GM12878 (cell line): ENCODE results near the gene IRX4. TPM values are rescaled to one million over a fixed set of nuclear protein-coding genes. Genes with fewer than 3 reads are reported as not detected.

Experiments used
- ATAC-seq: fragments of 200-7000 bp; cut with Tn5 transposase; 3 replicates; pipeline ENCODE4 v1.9.1; 2020; ENCODE audit warnings: mild to moderate bottlenecking, moderate library complexity
- BruUV-seq: library from RNA; stranded (reverse); fragments of 400-500 nt; replicated peaks from 2 replicates; lab custom pipeline; 2021; lab: Mats Ljungman, UMichigan
- CTCF ChIA-PET: fragments of 300-600 bp; sonication (Branson Sonifier 250); formaldehyde crosslinking; extraction: SDS; loops from one replicate; lab custom pipeline; 2021; ENCODE audit warnings: inconsistent platforms; lab: Yijun Ruan, JAX
- POLR2A ChIA-PET: fragments of 350-600 bp; formaldehyde crosslinking; extraction: SDS; loops from one replicate; lab custom pipeline; 2021; ENCODE audit warnings: inconsistent platforms; lab: Charles Lee
- RAD21 ChIA-PET: fragments of 300-600 bp; sonication (Branson Sonifier 250); formaldehyde crosslinking; loops from one replicate; lab custom pipeline; 2023; ENCODE audit warnings: antibody characterized with exemption; ENCODE audit not compliant: unreplicated experiment; lab: Charles Lee
- SMC1A ChIA-PET: fragments of 300-600 bp; sonication (Branson Sonifier 250); formaldehyde crosslinking; loops from one replicate; lab custom pipeline; 2023; ENCODE audit not compliant: unreplicated experiment, uncharacterized antibody; lab: Charles Lee
- DNase-seq: peaks from one replicate; pipeline ENCODE4 v3.0.0-alpha.2; 2011; ENCODE audit warnings: low read depth, low spot score
- FAIRE-seq: peaks from 3 replicates; lab custom pipeline; 2011; peaks lifted over from hg19 to GRCh38; lab: Jason Lieb, UNC
- H2AFZ ChIP-seq: 2 replicates; pipeline ENCODE4 v1.6.0; 2011; ENCODE audit warnings: low read depth, low read length, control low read depth; ENCODE audit not compliant: control insufficient read depth
- H3K27ac ChIP-seq: 2 replicates; pipeline ENCODE4 v1.5.1; 2011; ENCODE audit warnings: control low read depth; ENCODE audit not compliant: control insufficient read depth, insufficient read depth
- H3K27me3 ChIP-seq, 2 experiments: replicated peaks in 1 of 2; 2 replicates each; pipeline versions ENCODE4 v1.6.0 to v1.6.1; 2011; ENCODE audit warnings: low read length in 1 of 2; ENCODE audit not compliant: control insufficient read depth in 2 of 2, insufficient read depth in 2 of 2
- H3K36me3 ChIP-seq, 2 experiments: 2 replicates each; pipeline ENCODE4 v1.5.1; 2011; ENCODE audit warnings: low read length in 1 of 2; ENCODE audit not compliant: control insufficient read depth in 2 of 2, insufficient read depth in 2 of 2
- H3K4me1 ChIP-seq: 2 replicates; pipeline ENCODE4 v1.6.1; 2011; ENCODE audit warnings: mild to moderate bottlenecking, low read length, moderate library complexity, mixed read lengths; ENCODE audit not compliant: control insufficient read depth, insufficient read depth
- H3K4me2 ChIP-seq: 2 replicates; pipeline ENCODE4 v1.6.0; 2011; ENCODE audit warnings: control low read depth; ENCODE audit not compliant: control insufficient read depth, insufficient read depth
- H3K4me3 ChIP-seq: fragments of 200-600 bp; sonication (generic); 2 replicates; pipeline ENCODE4 v1.5.1; 2016
- H3K79me2 ChIP-seq: 2 replicates; pipeline ENCODE4 v1.6.0; 2011; ENCODE audit warnings: low read length; ENCODE audit not compliant: control insufficient read depth, insufficient read depth
- H3K9ac ChIP-seq: 2 replicates; pipeline ENCODE4 v1.8.0; 2011; ENCODE audit warnings: low read length, control low read depth, mixed read lengths; ENCODE audit not compliant: control insufficient read depth, insufficient read depth
- H3K9me3 ChIP-seq: replicated peaks from 3 replicates; pipeline ENCODE4 v1.5.1; 2011; ENCODE audit warnings: mild to moderate bottlenecking, low read length; ENCODE audit not compliant: control insufficient read depth, insufficient read depth
- H4K20me1 ChIP-seq: 2 replicates; pipeline ENCODE4 v1.6.0; 2011; ENCODE audit not compliant: control insufficient read depth, insufficient read depth
- BMI1 ChIP-seq: fragments of 450-650 bp; IDR thresholded peaks from 2 replicates; pipeline ENCODE4 v1.6.1; 2016; ENCODE audit warnings: mild to moderate bottlenecking, moderate library complexity, borderline replicate concordance
- CBX3 ChIP-seq: fragments of 200-600 bp; sonication (generic); IDR thresholded peaks from 2 replicates; pipeline ENCODE4 v1.6.1; 2016; ENCODE audit warnings: low read depth, borderline replicate concordance
- CREM ChIP-seq: IDR thresholded peaks from 2 replicates; pipeline ENCODE4 v1.6.1; 2014; ENCODE audit warnings: antibody characterized with exemption, low read depth
- CUX1 ChIP-seq: IDR thresholded peaks from 2 replicates; pipeline ENCODE4 v1.6.1; 2012; ENCODE audit warnings: improper control_type of control experiment, low read depth, low read length; ENCODE audit not compliant: insufficient replicate concordance
- MAX ChIP-seq: IDR thresholded peaks from 2 replicates; pipeline ENCODE4 v1.6.1; 2012; ENCODE audit warnings: low read depth, low read length, improper control_type of control experiment
- NR2F1 ChIP-seq: fragments of 450-650 bp; conservative IDR thresholded peaks from 2 replicates; pipeline ENCODE4 v1.6.1; 2017; ENCODE audit warnings: mild to moderate bottlenecking
- RAD21 ChIP-seq: IDR thresholded peaks from 2 replicates; pipeline ENCODE4 v1.6.1; 2011; ENCODE audit warnings: mild to moderate bottlenecking, low read depth, low read length, moderate library complexity; ENCODE audit not compliant: insufficient read depth
- RB1 ChIP-seq: fragments of 450-650 bp; formaldehyde crosslinking; IDR thresholded peaks from 2 replicates; pipeline ENCODE4 v1.6.1; 2017; ENCODE audit warnings: mild to moderate bottlenecking, borderline replicate concordance
- RFX5 ChIP-seq: IDR thresholded peaks from 2 replicates; pipeline ENCODE4 v1.6.1; 2011; ENCODE audit warnings: low read depth, low read length, improper control_type of control experiment
- SIX5 ChIP-seq: IDR thresholded peaks from 2 replicates; pipeline ENCODE4 v1.6.1; 2011; ENCODE audit warnings: mild to moderate bottlenecking, low read depth, low read length, moderate library complexity; ENCODE audit not compliant: severe bottlenecking
- SRF ChIP-seq, 2 experiments: IDR thresholded peaks; 2 replicates each; pipeline ENCODE4 v1.6.1; 2011; ENCODE audit warnings: low read depth in 2 of 2, low read length in 2 of 2, mild to moderate bottlenecking in 1 of 2, moderate library complexity in 1 of 2
- STAT1 ChIP-seq: fragments of 450-650 bp; conservative IDR thresholded peaks from 2 replicates; pipeline ENCODE4 v1.6.1; 2014; ENCODE audit warnings: antibody characterized with exemption, mild to moderate bottlenecking
- ZZZ3 ChIP-seq: IDR thresholded peaks from 2 replicates; pipeline ENCODE4 v1.6.1; 2011; ENCODE audit warnings: low read depth; ENCODE audit not compliant: control insufficient read depth, insufficient read length
- WGBS: methylation state at CpG from one replicate; pipeline ENCODE4 v1.1.6; 2016; ENCODE audit warnings: low lambda C conversion rate; ENCODE audit not compliant: insufficient replicate concordance, insufficient coverage; ENCODE audit errors: missing lambda C conversion rate; 5-methylcytosine and 5-hydroxymethylcytosine counted together
- in situ Hi-C: fragments of 300-500 bp; cut with MboI; formaldehyde crosslinking; loops from 9 replicates; pipeline ENCODE4 v1.14.3; 2018; ENCODE audit warnings: mixed read lengths
- intact Hi-C: fragments of 100-400 bp; cut with micrococcal nuclease; formaldehyde crosslinking; loops from one replicate; pipeline ENCODE4 v1.14.2; 2022; ENCODE audit not compliant: unreplicated experiment
- polyA plus RNA-seq, 11 experiments: library from polyadenylated mRNA; depleted of rRNA in 4 of 11; unstranded in 6 of 11; stranded (reverse) in 5 of 11; fragments of >200 nt; fragmentation: Nextera tagmentation in 4 of 11; fragmentation: Illumina TruSeq in 1 of 11; extraction: Ambion mirVana in 4 of 11; extraction: Trizol in 1 of 11; gene quantifications; 1 replicate in 1 of 11; 2 replicates in 10 of 11; pipeline versions ENCODE4 v1.2.1 to v1.2.3, GENCODE V29; 2011 to 2016; ENCODE audit warnings: inconsistent platforms in 2 of 11, missing spikeins in 2 of 11, low read depth in 1 of 11
- total RNA-seq, 4 experiments: library from RNA; depleted of rRNA in 3 of 4; stranded (reverse); fragments of >200 nt in 3 of 4; fragmentation: Illumina TruSeq in 1 of 4; extraction: Trizol in 1 of 4; gene quantifications; 2 replicates each; pipeline versions ENCODE4 v1.2.1 to v1.2.3, GENCODE V29; 2013 to 2021

IRX4 gene
- total and polyA plus RNA-seq, 10 of the 15 experiments (the other 5 are each of a cell fraction or from before 2014, with no cell fraction given), result not detected

- TF ChIP-seq RB1 (no peak), ZZZ3 (no peak), SRF (IDR thresholded peaks at IDR 0.05; ENCODE audit: low read depth in 2 of 2, low read length in 2 of 2) (no peak), CREM (no peak), SIX5 (no peak), NR2F1 (no peak), CBX3 (no peak), MAX (no peak), CUX1 (no peak), RAD21 (no peak), BMI1 (no peak), RFX5 (no peak), STAT1 (no peak)
- TF ChIP-seq, all 136 proteins: peak for 0
- H3K36me3 ChIP-seq, result no peaks in the 10 kb centered on the region
- FAIRE-seq (no peak), ATAC-seq (no peak), DNase-seq (no peak)
- no peaks in the 10 kb centered on the region for H3K79me2 ChIP-seq
- ChIA-PET CTCF (no interaction called here), SMC1A (no interaction called here), RAD21 (no interaction called here), POLR2A (no interaction called here)
- H3K27ac ChIP-seq, result no peak overlapping the region
- no peaks in the 10 kb centered on the region for H3K4me1 ChIP-seq
- no peak overlapping the region for H2AFZ ChIP-seq
- in situ Hi-C loops (no loop called here), intact Hi-C loops (no loop called here)
- H4K20me1 ChIP-seq, result no peaks in the 10 kb centered on the region
- no peaks in the 10 kb centered on the region; the same call in 2 of the 3 replicates for H3K9me3 ChIP-seq
- no peak overlapping the region for H3K4me2 ChIP-seq
- H3K4me3 ChIP-seq, result no peak overlapping the region
- no TSS peak for BruUV-seq
- WGBS, result 34% methylated on average over 19 of the region's 19 CpGs
- H3K9ac ChIP-seq, result no peak overlapping the region
- peaks cover 6 to 20% of the 10 kb centered on the region in 2 experiments; a peak in 3 of 4 replicates for H3K27me3 ChIP-seq
Observed at GRCh38 chr5:1880377-1881025, 2.2 kb downstream of the IRX4 start.
